ENCODE data around the gene SIPA1L3.

DNA sequence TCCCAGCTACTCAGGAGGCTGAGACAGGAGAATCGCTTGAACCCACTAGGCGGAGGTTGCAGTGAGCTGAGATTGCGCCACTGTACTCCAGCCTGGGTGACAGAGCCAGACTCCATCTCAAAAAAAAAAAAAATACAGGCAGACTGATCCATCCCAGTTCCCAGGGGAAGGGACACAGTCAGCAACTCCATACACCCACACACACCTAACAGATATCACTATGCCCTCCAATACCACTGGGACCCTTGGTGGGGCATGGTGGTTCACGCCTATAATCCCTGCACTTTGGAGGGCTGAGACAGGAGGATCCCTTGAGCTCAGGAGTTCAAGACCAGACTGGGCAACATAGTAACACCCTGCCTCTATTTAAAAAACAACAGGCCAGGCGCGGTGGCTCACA, 314.4 kb downstream of the SIPA1L3 start:
- TF ChIP-seq SUZ12 (IDR thresholded peaks at IDR 0.05; ENCODE audit: extremely low read depth, insufficient read depth, insufficient read length) (no peak), ZNF274 (IDR thresholded peaks at IDR 0.05; ENCODE audit: low read depth, low read length) (no peak)
